OCI-LY7 (cell line): Measurements from ENCODE around the gene BNC1. TPM values are rescaled to one million over a fixed set of nuclear protein-coding genes. Genes with fewer than 3 reads are reported as not detected.

Experiments
- BruUV-seq: library from RNA; stranded (reverse); fragments of 400-500 nt; replicated peaks from 2 replicates; lab custom pipeline; 2021; lab: Mats Ljungman, UMichigan
- CTCF ChIA-PET: fragments of 300-600 bp; sonication (Branson Sonifier 250); formaldehyde crosslinking; loops from one replicate; lab custom pipeline; 2022; ENCODE audit warnings: antibody characterized with exemption; ENCODE audit not compliant: unreplicated experiment; lab: Charles Lee
- POLR2A ChIA-PET: fragments of 300-600 bp; sonication (Branson Sonifier 250); formaldehyde crosslinking; loops from one replicate; lab custom pipeline; 2022; ENCODE audit warnings: antibody characterized with exemption; lab: Charles Lee
- DNase-seq: peaks from one replicate; pipeline ENCODE4 v3.0.0-alpha.2; 2015; ENCODE audit warnings: low spot score
- H2AFZ ChIP-seq: fragments of 200-600 bp; sonication (generic), shearing (Covaris generic); 2 replicates; pipeline ENCODE4 v1.6.1; 2014; ENCODE audit warnings: mild to moderate bottlenecking, antibody characterized with exemption, low read length, moderate library complexity
- H3K27ac ChIP-seq: fragments of 200-600 bp; sonication (generic); 2 replicates; pipeline ENCODE4 v1.5.1; 2014; ENCODE audit warnings: mixed run types, low read depth, mild to moderate bottlenecking, moderate library complexity, low read length, inconsistent platforms; ENCODE audit not compliant: poor library complexity, severe bottlenecking
- H3K36me3 ChIP-seq: fragments of 200-600 bp; sonication (generic); 2 replicates; pipeline ENCODE4 v1.6.1; 2014; ENCODE audit warnings: mild to moderate bottlenecking, antibody characterized with exemption, low read length, moderate library complexity, mixed read lengths; ENCODE audit not compliant: insufficient read depth
- H3K4me1 ChIP-seq: fragments of 200-600 bp; sonication (generic); 2 replicates; pipeline ENCODE4 v1.5.1; 2014; ENCODE audit warnings: mild to moderate bottlenecking, low read length; ENCODE audit not compliant: insufficient read depth, poor library complexity, severe bottlenecking
- H3K4me2 ChIP-seq: fragments of 200-600 bp; sonication (generic); 2 replicates; pipeline ENCODE4 v1.6.1; 2014; ENCODE audit warnings: mild to moderate bottlenecking, low read length
- H3K4me3 ChIP-seq: fragments of 200-600 bp; sonication (generic); 2 replicates; pipeline ENCODE4 v1.5.1; 2014; ENCODE audit warnings: mild to moderate bottlenecking, low read depth, low read length; ENCODE audit not compliant: poor library complexity, severe bottlenecking
- H3K79me2 ChIP-seq: fragments of 200-600 bp; sonication (generic); 2 replicates; pipeline ENCODE4 v1.6.1; 2016; ENCODE audit warnings: low read depth, mild to moderate bottlenecking, low read length, moderate library complexity, mixed read lengths; ENCODE audit not compliant: insufficient read depth
- H3K9me2 ChIP-seq: fragments of 200-600 bp; sonication (generic); 2 replicates; pipeline ENCODE4 v1.6.1; 2016; ENCODE audit warnings: mild to moderate bottlenecking, low read length, mixed read lengths; ENCODE audit not compliant: insufficient read depth
- H3K9me3 ChIP-seq: fragments of 200-600 bp; sonication (generic); 2 replicates; pipeline ENCODE4 v1.6.1; 2014; ENCODE audit warnings: mild to moderate bottlenecking, mixed run types, low read length, mixed read lengths
- H4K20me1 ChIP-seq: fragments of 200-600 bp; sonication (generic); 2 replicates; pipeline ENCODE4 v1.6.1; 2014; ENCODE audit warnings: mild to moderate bottlenecking, antibody characterized with exemption, low read length, moderate library complexity, mixed read lengths; ENCODE audit not compliant: insufficient read depth
- CTCF ChIP-seq: fragments of 200-600 bp; sonication (generic); conservative IDR thresholded peaks from 2 replicates; pipeline ENCODE4 v1.5.1; 2014; ENCODE audit warnings: mild to moderate bottlenecking, antibody characterized with exemption, low read length, moderate library complexity, mixed read lengths
- EZH2phosphoT487 ChIP-seq: fragments of 200-600 bp; sonication (generic); IDR thresholded peaks from 2 replicates; pipeline ENCODE4 v1.6.1; 2018; ENCODE audit warnings: low read depth, borderline replicate concordance, mild to moderate bottlenecking, mixed run types, antibody characterized with exemption, low read length, moderate library complexity, mixed read lengths
- intact Hi-C: fragments of 100-400 bp; cut with micrococcal nuclease; formaldehyde crosslinking; loops from one replicate; pipeline ENCODE4 v1.10.0; 2022; ENCODE audit not compliant: unreplicated experiment
- total RNA-seq, 2 experiments: library from RNA; depleted of rRNA in 1 of 2; stranded (reverse); fragments of >200 nt in 1 of 2; shearing (Covaris generic) in 1 of 2; gene quantifications; 2 replicates each; pipeline ENCODE4 v1.2.3, GENCODE V29; 2014 to 2022

The BNC1 gene
- total RNA-seq, 2 experiments from 2014 or later = not detected

GRCh38 chr15:83283138-83283812 lies 1.2 kb downstream of the BNC1 start:
- intact Hi-C loops = no loop called here
- Histone ChIP-seq H2AFZ (no peak overlapping the region), H3K4me3 (no peak overlapping the region), H3K36me3 (no peaks in the 10 kb centered on the region), H3K4me2 (no peak overlapping the region), H3K9me2 (no peaks in the 10 kb centered on the region), H3K4me1 (no peaks in the 10 kb centered on the region), H3K9me3 (no peaks in the 10 kb centered on the region), H3K27ac (no peak overlapping the region), H4K20me1 (no peaks in the 10 kb centered on the region), H3K79me2 (no peaks in the 10 kb centered on the region)
- ChIA-PET CTCF (no interaction called here), POLR2A (no interaction called here)
- TF ChIP-seq CTCF (no peak), EZH2phosphoT487 (no peak)
- DNase-seq = no peak
- no TSS peak for BruUV-seq

GRCh38 chr15:83282776-83283137 lies 1.7 kb downstream of the BNC1 start:
- ChIA-PET POLR2A (no interaction called here), CTCF (no interaction called here)
- intact Hi-C loops = no loop called here
- DNase-seq = no peak
- no TSS peak for BruUV-seq
- Histone ChIP-seq H3K79me2 (no peaks in the 10 kb centered on the region), H4K20me1 (no peaks in the 10 kb centered on the region), H3K4me3 (no peak overlapping the region), H3K4me1 (no peaks in the 10 kb centered on the region), H3K27ac (no peak overlapping the region), H3K36me3 (no peaks in the 10 kb centered on the region), H3K4me2 (no peak overlapping the region), H3K9me2 (no peaks in the 10 kb centered on the region), H2AFZ (no peak overlapping the region), H3K9me3 (no peaks in the 10 kb centered on the region)
- no peak for TF ChIP-seq CTCF
- TF ChIP-seq EZH2phosphoT487 = no peak

- H2AFZ ChIP-seq = no peak overlapping the region
- POLR2A ChIA-PET = no interaction called here
- no peak for DNase-seq
- H3K36me3 ChIP-seq = no peaks in the 10 kb centered on the region
- BruUV-seq = no TSS peak
- no peaks in the 10 kb centered on the region for H4K20me1 ChIP-seq
- H3K4me2 ChIP-seq = no peak overlapping the region
- no peaks in the 10 kb centered on the region for H3K79me2 ChIP-seq
- no peaks in the 10 kb centered on the region for H3K4me1 ChIP-seq
- no peak overlapping the region for H3K27ac ChIP-seq
- H3K9me3 ChIP-seq = no peaks in the 10 kb centered on the region
- intact Hi-C loops = no loop called here
- no peaks in the 10 kb centered on the region for H3K9me2 ChIP-seq
- TF ChIP-seq CTCF (no peak), EZH2phosphoT487 (no peak)
- CTCF ChIA-PET = no interaction called here
- H3K4me3 ChIP-seq = no peak overlapping the region
Measured at GRCh38 chr15:83282141-83282540, 2.3 kb downstream of the BNC1 start.
